NCI-H2227 (cell line): Measurements from ENCODE around the gene AGAP5.
"Not testable (repeated sequence)": the region's sequence is repeated elsewhere in the genome, so short reads cannot be mapped to it uniquely, and the experiment has no call there.

ENCODE experiments used
- DNase-seq: peaks from one replicate; lab custom pipeline; 2025; ENCODE audit not compliant: unreplicated experiment; lab: John Stamatoyannopoulos, UW

AGAP5 gene

DNA sequence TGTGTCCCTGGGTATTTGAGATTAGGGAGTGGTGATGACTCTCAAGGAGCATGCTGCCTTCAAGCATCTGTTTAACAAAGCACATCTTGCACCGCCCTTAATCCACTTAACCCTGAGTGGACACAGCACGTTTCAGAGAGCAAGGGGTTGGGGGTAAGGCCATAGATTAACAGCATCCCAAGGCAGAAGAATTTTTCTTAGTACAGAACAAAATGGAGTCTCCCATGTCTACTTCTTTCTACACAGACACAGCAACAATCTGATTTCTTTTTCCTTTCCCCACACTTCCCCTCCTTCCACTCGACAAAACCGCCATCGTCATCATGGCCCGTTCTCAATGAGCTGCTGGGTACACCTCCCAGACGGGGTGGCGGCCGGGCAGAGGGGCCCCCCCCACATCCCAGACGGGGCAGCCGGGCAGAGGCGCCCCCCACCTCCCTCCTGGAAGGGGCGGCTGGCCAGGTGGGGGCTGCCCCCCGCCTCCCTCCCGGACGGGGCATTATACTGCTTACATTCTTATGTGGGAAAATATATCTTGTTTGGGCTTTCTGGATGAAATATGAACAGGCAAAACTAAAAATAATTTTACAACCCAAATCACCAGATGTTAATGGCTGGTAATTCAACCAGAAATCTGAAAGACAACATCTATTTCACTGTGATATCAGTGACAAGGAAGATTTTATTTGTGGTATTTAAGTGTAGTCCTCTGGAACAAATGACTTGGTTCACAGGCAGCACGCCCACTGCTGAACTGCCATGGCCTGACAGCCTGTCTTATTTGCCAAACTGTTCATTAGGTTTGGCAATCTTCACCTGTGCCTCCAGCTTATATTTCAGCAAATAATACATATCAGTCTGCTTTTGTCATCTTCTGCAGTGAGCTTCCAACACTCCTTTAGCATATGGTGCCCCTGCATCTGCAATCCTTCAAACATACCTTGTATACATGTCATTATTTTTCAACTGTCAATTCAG lies 17.6 kb upstream of the AGAP5 start:
- DNase-seq, result not testable (repeated sequence)

DNA sequence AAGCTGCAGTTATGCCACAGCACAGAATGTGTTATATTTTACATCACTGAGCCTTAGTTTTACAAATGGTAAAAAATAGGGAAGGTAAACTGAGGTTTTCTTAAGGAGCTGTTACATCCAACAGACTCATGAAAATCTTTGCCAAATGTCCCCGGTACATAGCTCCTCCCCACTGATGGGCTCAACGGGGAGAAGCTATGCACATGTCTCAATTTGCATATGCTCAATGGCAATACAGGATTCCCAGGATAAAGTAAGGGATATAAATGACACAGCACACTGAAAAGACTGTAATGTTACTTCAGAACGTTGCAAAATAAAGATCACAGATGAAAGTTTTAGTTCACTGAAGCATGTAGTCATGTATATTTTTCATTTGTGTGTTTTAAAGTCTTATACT lies 16.6 kb upstream of the AGAP5 start:
- DNase-seq, result not testable (repeated sequence)

DNA sequence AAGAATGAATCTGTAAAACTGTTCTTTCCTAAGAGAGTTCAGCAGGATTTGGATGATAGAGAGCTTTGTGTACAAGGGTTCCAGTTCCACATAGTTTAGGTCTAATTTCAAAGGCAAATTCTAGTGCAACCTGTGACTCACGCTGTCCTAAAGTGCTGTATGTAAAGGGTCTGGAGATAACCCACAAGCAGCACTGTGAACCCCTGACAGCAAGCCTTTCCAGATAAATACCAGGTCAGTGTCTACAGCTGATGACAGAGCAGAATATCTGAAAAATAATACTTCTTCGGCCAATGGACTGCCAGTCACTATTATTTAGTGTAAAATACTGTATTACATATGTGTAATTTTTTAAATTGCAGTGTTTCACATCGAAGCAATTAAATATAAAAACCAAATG lies 16.0 kb upstream of the AGAP5 start:
- DNase-seq, result not testable (repeated sequence)

DNA sequence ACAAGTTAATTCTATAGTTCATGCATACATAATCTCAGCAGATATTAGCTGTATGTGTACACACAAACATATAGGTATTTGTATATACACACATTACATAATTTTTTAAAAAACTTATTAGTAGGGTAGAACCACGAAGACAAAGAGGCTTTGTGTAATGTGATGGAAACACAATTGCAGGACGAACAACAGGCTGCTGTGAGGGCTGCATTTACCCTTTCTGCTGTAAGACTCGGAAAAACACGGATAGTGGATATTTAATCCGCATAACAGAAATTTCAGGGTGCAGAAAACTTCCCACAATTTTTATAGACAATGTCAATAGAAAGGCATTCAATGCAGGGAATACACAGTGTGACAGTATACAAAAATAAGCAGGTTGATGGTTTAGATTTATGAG lies 13.8 kb upstream of the AGAP5 start:
- not testable (repeated sequence) for DNase-seq

DNA sequence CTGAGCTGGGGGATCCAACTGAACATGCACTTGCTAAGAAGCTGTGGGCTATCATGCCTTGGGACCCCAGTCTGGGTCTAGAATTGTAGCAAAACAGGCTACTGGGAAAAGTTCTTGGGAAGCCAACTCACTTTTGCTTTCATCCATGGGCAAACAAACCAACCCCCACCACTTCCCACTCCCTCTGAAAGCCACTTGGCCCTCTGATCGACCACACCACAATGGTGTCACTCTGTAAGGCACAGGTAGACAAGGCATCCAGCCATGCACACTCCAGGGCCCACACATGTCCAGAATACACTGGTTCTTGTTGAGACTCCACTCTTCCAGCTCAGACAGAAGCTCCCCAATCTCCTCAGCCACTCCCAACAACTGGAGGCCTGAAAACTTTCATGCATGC lies 10.2 kb upstream of the AGAP5 start:
- DNase-seq, result not testable (repeated sequence)

DNA sequence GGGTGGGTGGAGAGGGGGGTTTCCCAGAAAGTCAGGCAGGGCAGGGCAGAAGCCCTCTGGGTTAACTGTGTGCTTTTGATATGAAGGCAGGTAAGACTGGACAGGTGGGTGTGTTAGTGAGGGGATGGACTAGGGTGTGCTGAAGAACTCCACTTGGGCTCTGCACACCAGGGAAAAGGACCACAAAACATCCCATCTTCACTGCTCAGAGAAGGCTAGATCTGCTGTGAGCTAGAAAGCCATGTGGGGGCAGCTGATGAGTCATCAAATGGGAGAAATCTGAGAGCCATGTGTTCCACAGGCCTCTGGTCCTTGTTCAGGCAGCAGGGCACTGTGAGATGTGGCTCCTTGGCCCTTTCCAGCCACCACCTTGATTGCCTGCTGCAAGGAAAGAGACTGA lies 9.7 kb upstream of the AGAP5 start:
- not testable (repeated sequence) for DNase-seq

DNA sequence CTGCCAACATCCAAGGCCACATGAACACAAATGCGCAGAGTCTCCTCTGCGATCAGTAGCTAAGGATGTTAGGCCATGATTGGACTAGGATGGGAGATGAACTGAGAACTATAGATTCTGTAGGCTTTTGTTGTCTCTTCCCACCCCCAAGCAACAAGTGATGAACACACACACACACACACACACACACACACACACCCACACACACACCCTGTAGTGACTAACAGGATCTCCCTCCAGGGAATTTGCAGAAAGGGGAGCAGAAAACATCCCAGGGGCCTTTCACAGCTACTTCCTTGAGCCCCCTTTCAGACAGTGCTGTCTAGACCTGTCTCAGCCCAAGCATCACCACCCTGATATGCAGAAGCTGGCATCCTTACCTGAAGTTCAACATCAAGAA lies 8.6 kb upstream of the AGAP5 start:
- DNase-seq, result not testable (repeated sequence)

DNA sequence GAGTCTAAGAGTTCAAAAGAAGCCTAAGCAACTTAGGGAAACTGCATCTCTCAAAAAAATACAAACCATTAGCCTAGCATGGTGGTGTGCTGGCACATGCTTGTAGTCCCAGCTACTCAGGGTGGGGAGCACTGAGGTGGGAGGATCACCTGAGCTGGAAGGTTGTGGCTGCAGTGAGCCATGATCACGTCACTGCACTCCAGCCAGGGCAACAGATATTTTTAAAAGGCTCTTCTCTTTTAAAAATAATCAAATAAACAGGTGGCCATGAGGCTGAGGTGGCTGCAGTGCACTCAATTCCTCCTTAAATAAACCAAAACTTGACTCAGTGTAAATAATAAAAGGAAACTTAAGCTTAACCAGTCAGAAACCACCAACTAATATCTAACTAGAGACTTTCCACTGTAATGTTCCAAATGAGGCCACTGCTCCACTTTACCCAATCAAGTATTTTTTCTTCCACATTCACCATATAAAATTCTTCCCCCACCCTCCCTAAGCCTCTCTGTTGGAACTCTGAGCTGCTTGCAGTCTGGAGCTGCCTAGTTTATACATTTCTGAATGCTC lies 7.7 kb upstream of the AGAP5 start:
- not testable (repeated sequence) for DNase-seq

DNA sequence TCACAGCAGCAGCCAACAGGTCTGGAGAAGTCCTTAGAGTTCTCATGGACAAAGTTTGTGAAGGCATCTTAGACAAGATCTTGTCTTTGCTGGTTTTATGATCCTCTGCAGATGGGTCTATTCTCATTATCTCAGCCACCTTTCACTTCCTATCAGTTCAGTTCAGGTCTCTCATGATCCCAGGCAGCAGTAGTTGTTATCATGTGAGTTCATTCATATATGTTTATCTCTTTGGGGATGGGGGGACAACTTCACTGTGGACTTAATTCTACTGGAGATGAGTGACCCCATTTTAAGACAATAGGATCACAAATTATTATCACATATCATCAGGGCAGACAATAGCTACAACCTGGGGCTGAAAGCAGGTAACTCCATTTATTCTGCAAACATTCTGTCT lies 6.0 kb upstream of the AGAP5 start:
- not testable (repeated sequence) for DNase-seq

DNA sequence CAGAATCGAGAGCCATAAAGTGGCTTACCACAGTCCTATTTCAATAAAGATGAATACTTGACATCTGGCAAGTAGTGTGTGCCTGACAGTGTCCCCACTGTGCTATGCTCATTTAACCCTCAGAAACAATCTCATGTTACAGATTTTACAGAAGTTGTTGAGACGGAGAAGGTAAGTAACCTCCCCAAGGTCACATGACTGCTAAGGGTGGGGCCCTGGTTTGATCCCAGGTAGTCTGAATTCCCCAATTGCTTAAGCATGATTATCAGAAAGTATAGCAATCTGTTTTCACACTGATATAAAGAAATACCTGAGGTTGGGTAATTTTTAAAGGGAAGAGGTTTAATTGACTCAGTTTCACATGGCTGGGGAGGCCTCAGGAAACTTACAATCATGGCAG lies 910 bp upstream of the AGAP5 start:
- not testable (repeated sequence) for DNase-seq

DNA sequence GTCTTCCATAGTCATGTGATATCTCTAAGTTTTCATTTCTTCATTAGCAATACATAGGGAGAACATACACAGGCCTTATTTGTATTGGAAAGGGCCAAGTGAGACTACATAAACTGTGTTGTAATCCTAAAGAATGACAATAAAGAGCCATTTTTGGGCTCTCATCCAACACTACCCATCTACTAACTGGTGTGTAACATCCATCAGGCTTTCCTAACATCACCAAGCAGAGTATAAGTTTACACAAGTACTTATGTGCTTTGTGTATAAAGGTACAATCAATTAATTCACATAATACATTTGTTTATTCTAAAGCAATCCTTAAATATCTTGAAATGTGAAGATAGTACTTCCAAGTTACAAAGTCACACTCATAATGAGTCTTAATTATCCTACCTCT lies 2.6 kb downstream of the AGAP5 start:
- not testable (repeated sequence) for DNase-seq

DNA sequence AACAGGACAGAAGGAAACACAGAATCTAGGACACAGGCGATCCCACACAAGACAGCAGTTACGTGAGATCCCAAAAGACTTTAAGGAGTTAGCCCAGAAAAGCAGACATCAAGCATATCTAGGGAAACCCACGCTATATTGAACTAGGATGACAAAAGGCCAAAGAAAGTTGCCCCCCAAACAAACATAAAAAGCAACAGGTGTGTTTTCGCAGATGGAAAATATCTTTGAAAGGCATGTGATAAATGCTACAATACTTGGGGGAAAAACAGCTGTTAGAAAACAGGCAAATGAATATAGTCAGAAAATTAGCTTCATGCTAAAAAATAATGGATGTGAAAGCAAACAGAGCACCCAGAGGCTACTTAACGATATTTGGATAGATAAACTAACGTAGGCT lies 7.2 kb downstream of the AGAP5 start:
- not testable (repeated sequence) for DNase-seq

DNA sequence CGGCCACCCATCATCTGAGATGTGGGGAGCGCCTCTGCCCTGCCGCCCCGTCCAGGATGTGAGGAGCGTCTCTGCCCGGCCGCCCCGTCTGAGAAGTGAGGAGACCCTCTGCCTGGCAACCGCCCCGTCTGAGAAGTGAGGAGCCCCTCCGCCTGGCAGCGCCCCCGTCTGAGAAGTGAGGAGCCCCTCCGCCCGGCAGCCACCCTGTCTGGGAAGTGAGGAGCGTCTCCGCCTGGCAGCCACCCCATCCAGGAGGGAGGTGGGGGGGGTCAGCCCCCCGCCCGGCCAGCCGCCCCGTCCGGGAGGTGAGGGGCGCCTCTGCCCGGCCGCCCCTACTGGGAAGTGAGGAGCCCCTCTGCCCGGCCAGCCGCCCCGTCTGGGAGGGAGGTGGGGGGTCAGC lies 8.3 kb downstream of the AGAP5 start:
- not testable (repeated sequence) for DNase-seq

DNA sequence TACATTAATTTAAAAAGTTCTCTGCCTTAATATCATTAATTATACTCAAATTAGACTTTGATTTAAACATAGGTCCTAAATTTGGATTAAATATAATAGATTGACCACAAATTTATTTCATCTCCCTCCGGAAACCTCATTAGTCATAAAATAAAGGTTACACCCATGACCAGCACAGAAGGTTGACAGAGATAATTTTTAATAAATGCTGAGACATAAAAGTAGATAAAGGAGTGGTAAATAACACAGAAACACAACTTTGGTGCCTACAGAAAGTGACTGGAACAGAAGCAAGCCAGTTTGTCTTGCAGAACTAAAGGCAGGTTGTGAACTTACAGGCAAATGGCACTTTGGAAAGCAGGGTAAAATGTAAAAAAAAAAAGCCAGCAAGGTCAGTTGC lies 10.3 kb downstream of the AGAP5 start:
- DNase-seq, result not testable (repeated sequence)

DNA sequence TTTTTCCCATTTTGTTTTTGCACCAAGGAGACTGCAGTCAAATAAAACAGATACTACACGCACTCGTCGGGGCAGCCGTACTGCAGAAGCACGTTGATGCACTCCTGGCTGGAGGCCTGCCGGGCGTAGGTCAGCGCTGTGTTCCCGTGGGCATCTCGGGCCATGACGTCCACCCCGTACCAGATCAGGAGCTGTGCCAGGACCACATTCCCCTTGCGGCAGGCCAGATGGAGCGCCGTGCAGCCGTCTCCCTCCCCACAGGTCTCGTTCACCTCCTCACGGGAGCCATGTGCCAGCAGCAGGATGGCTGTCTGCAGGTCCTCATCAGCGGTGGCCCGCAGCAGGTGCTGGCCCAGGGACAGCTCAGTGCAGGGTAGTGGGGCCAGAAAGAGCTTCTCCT lies 23.4 kb downstream of the AGAP5 start:
- not testable (repeated sequence) for DNase-seq

DNA sequence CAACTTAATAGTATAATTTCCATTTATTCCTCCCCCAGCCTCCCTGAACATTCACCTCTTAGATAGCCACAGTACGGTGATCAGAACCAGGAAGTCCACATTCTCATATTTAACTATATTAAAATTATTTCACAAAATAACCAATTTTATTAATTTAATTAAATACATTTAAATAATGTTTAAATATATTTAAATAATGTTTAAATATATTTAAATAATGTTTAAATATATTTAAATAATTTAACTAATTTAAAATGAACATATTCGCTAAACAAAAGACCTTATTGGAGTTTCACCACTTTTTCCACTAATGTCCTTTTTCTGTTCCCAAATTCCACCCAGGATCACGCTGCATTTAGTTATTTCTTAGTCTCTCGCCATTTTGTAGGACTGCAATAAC lies 29.5 kb downstream of the AGAP5 start:
- DNase-seq, result not testable (repeated sequence)

DNA sequence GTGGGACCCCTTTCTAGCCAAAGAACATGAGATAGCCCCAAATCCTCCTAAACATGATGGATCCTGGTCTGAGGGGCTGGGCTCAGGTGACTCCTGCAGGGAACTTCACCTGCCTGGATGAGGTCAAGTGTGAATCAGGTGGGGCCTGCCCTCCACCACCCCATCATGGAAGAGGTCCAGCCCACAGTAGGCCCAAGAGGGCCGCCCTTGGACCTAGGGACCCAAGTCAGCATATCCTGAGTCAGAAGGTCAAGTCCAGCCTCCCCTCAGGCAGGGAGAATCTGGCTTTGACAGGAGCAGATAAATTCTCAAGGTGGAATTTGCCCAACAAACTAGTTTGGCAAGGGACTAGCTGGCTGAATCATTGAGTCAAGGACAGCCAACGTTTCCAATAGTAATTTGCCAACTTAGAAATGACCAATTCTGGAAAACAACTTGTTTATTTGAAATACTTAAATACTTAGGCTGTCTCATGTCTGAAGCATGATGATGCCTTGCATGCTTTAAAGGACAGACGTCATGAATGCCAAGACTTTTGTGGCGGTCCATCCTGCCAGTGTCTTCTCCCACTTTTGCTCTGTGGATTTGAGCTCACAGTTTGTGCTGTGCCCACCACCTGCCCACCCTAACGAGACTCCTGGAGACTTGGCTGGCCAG lies 31.6 kb downstream of the AGAP5 start:
- DNase-seq, result not testable (repeated sequence)

DNA sequence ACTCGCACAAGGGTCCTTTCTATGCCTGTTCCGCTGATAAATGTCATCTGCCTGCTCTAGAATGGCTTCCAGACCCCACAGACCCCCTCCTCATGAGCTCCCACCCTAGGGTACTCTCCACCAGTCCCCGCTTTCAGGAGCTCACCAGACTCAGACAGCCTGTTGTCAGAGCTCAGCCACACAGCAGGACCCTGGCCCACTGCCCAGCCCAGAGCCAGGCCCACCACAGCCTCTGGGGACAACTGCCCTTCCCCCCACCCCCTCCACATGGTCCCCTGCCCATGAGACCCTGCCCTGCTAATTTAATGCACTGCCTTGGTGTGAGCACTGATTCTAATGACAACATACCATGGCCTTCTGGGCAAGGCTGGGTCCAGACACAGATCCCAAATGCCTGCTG lies 32.3 kb downstream of the AGAP5 start:
- DNase-seq, result not testable (repeated sequence)

DNA sequence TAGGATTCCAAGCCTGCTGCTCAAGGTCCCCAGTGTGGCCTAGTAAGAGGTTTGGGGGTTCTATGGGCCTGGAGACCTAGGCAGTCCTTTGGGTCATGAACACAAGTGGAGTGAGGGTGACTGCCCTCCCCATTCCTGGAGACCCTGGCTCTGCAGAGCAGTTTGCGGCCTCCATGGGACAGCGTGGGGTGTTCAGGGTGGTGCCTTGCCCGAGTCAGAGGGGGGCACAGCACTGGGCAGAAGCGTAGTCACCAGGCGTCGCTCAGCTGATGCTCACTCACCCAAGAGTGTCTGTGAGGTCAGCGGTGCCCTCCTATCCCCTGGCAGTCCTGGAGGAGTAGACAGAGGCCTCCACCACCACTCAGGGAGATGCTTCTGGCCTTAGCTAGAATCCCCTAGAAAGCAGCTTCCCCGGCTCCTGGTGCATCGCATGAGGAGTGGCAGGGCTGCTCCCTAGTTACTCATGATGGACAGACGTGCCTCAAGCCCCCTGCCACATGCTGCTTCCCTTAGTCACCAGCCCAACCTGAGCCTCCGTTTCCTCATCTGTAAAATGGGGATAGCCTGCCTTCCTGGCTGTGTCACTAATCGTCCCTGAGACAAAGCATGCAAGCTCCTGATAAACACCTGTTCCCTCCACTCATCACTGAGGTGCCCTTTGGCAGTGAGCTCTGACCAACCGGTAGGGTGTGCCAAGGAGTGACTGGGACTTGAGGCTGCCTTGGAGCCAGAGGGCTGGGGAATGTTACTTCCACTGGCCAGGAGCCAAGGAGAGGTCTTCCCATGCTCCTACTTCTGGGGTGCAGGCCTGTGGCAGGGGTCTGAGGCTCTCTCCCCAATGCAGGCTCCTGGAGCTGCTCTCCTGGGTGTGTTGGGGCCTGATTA lies 33.5 kb downstream of the AGAP5 start:
- not testable (repeated sequence) for DNase-seq

DNA sequence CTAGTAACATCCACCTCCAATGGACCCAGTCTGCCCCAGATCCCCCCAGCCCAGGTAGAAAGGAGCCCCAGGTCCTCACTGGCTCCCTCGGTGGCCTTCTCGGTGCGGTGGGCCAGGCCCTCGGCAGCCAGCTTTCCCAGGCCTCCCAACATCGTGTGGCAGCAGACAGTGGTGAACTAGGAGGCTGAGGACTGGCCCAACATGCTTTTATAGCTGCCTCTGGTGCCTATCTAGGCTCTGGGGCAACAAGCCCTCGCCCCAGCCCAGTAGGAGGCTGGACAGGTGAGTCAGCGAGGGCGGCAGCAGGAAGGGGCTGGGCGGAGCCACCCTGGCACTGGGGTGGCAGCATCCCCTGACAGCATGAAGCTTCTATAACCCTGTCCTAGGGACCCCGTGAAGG lies 34.3 kb downstream of the AGAP5 start:
- not testable (repeated sequence) for DNase-seq

DNA sequence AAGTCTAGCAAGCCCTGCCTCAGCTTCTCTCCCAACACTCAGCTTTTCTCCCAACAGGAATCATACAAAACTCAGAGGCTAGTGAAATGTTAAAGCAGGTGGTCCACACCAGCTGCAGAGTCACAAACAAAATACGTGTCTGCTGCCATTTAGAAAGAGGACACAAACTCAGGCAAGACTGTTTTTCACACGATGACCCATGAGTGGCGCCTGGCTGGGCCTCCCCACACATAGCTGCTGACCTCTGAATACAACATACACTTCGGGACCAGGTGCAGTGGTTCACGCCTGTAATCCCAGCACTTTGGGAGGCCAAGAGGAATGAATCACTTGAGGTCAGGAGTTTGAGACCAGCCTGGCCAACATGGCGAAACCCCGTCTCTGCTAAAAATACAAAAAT lies 35.2 kb downstream of the AGAP5 start:
- not testable (repeated sequence) for DNase-seq
